ENCODE measurements around the gene CABCOCO1. TPM values are rescaled to one million over a fixed set of nuclear protein-coding genes. Genes with fewer than 3 reads are reported as not detected.

Gene CABCOCO1
- total RNA-seq, 1 donor from 2014 or later: 0.13 TPM

GRCh38 chr10:61754587-61755550 lies 92.1 kb downstream of the CABCOCO1 start:
- no peak for DNase-seq (ENCODE audit: low read depth)

GRCh38 chr10:61757001-61757400 lies 94.3 kb downstream of the CABCOCO1 start:
- no peak for DNase-seq (ENCODE audit: low read depth)

GRCh38 chr10:61757525-61758397 lies 95.0 kb downstream of the CABCOCO1 start:
- DNase-seq (ENCODE audit: low read depth): peak; percentile 67

DNA sequence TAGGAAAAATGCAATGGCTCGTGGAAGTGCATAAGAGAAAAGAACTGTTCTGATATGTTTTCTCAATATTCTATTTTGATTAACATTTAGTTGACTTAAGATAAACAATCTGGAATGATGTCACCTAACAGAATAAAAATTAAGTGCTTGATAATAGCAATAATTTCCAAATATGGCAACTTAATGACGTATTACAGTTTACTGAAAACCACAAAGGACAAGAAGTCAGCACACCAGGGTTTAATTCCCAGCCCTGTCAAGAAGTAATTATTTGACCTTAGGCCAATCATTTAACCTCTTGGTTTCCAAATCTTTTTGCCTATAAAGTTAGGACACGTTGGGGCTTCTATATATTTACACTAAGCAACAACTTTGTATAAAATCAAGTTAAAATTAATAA lies 95.7 kb downstream of the CABCOCO1 start:
- no peak for DNase-seq (ENCODE audit: low read depth)

DNA sequence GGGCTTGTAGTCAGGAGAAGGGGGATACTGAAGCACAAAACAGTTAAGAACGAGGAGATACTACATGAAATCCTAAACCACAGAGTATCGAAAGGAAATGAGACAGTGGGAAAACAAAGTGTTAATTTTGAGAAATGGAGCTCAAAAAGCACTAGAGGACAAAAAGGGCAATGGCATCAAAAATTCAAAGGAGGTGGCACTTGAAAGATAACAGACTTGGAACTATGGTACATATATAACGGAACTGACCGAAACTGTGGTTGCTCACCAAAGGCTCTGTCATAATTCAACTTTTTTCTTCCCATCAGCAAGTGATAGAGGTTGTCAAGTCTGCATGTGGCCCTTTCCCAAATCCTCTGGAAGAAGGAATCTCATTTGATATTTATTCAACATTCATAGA lies 97.0 kb downstream of the CABCOCO1 start:
- no peak for DNase-seq (ENCODE audit: low read depth)

- DNase-seq (ENCODE audit: low read depth): peak; percentile 56
These were observed 98.5 kb downstream of the CABCOCO1 start for GRCh38 chr10:61760943-61761824.

DNA sequence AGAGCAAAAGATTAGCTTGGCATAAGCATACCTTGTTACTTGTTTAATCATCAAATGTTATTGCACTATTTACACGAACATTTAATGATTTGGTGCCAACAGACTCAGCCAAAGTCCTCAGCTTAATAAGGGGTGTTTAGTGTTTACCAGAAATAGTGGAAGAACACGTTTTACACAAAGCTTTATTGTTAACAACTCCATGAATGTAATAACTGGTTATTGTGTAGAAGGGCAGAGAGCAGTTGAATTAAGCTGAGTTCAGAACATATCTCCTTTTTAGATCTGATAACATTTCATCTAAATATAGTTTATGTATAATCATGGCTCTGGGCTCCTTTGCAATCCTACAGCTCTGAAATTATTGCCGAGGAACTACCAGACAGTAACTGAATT lies 99.1 kb downstream of the CABCOCO1 start:
- no peak for DNase-seq (ENCODE audit: low read depth)

DNA sequence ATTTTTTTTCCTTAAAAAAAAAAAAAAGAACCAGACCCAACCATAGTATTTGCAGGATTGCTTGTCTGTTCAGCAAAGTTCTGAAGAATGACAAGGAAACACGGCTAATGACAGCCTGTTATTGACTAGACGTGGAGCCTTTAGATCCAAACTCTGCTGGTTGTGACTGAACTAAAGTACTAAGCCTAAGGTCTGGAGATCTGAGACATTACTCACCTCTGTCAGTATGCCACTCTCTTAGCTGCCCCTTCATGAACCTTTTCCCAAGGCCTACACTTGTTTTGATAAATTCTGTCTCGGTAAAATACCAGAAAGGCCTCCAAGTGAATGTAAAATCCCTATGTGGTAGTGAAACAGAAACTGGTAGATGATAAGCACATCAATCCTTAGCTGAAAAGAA lies 101.0 kb downstream of the CABCOCO1 start:
- no peak for DNase-seq (ENCODE audit: low read depth)

DNA sequence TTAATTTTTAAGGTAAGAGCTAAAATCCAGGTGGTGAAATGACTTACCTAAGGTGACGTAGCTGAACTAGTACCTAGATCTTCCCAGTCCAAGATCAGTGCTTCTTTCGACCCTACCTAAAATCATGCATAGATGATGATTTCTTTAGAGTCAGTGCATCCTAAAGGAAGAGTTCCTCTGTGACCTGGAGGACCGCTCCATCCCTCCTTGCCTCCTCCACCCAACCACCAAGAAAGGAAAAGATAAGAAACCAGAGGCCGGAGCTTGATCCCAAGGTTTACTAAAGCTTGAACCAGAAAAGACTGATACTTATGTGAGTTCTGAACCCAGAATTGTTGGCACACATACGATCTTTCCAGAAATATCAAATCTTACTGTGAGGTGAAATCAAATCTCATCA lies 101.8 kb downstream of the CABCOCO1 start:
- DNase-seq (ENCODE audit: low read depth): no peak

DNA sequence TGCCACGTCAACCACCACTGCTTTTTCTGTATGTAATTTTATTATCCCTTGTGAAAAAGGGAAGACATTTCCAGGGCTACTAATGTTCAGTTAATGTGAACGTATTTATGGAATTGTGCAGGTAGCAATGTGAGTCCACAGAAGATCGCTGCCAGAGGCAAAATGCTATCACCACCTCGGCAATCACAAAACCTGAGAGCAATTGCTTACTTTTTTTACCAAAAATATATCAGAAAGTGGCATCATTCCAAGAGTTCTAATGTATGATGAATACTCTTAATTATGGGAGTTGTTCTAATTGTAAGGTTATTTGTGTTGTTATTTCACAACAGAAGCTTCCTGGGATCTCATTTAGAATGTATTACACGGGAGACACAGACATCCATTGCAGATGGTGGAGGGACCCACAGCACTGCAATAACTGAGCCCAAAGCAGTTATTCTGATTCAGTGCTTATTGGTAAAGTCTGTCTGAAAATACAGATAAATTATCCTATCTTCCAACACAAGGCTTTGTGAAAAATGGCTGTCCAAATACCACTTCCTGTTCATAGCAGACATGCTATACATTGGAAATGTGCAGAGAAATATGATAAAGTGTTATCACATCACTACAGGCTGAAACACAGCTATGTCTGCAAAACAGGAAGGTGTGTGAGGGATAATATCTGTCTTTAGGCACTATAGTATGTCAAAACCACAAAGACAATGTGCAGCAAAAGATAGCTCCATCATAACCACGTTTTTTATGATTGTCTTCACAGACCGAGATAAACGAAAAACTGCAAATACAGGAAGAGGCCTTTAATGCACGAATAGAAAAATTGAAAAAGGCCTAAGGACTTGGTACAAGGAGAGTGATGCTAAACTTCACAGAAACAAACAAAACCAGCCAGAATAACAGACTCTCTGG lies 102.7 kb downstream of the CABCOCO1 start:
- DNase-seq (ENCODE audit: low read depth): no peak

DNA sequence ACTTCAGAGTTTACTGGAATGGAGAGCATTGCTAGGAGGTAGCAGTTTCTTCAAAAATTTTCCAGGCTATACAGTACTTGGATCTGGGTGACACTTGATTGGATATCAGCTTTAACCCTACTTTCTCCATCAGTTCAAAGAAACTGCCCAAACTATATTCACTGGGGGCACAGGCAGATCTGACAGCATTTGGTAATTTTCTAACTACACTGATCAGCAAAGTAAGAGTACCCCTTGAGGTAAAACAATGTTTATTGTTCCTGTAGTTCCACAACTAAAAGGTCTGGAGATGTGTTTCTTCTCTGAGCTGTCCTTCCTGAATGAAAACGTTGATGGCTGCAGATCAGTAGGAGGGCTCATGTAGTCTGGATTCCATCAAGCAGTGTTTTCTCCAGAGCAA lies 104.2 kb downstream of the CABCOCO1 start:
- no peak for DNase-seq (ENCODE audit: low read depth)

DNA sequence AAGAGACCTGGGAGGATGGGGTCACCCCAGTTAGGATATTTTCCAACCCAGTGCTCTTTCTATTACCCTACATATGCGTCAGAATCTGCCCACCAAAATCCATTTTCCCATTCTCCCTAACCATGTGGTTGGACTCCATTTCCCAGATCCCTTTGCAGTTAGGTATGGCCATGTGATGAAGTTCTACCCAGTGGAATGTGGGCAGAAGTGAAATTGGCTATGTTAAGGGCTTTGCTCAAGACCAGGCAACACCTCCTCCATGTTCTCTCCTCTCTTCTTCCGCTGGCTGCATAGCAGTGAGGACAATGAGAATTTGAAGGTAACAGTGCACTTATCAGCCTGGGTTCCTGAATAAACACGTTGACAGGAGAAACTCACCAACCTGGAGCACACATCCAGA lies 111.3 kb downstream of the CABCOCO1 start:
- no peak for DNase-seq (ENCODE audit: low read depth)

- DNase-seq (ENCODE audit: low read depth): no peak
These were observed 112.4 kb downstream of the CABCOCO1 start for GRCh38 chr10:61775111-61775510.

DNA sequence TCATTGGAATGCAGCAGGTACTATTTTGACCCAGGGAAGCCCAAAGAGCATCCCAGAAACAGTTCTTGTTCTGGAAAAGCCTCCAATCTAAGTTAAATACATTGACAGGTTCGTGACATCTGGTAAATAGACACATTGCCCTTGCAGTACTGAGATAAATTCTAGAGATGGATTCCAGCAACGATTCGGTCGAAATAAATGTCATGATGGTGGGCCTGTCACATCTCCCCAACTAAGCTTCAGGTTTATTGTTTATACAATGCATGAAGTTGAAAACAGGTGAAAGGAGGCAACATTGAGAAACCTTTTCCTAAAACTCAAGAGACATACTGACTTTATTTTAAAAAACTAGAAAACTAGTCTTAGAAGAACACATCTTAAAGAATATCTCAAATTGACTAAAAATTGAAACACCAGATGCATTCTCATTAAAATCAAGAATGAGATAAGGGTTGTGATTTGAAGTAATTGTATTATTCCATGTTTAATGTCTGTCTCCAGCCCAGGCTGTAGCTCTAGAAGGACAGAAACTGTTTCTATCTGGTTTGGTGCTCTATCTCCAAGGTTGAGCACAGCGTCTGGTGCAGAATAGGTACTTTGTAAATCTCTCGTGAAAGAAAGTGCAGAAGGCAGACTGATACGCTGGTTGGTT lies 114.0 kb downstream of the CABCOCO1 start:
- no peak for DNase-seq (ENCODE audit: low read depth)

- no peak for DNase-seq (ENCODE audit: low read depth)
These were observed 115.4 kb downstream of the CABCOCO1 start for GRCh38 chr10:61778137-61778536.

DNA sequence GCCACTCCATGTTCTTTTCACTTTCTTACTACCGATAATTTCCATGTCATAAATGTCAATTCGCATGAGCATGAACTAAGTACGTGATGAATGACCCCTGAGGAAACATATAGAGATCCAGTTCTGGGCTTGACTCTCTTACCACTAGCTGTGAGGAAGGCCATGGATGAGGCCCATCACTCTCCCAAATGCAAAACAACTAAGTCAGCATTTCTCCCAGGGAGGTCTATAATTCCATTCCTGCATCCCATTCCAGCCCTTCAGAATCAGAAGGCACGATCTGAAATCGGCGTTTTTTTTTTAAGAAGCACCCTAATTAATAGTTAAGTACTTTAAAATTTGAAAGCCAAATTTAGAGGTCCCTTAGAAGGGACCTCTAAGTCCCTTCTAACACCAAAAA lies 116.5 kb downstream of the CABCOCO1 start:
- no peak for DNase-seq (ENCODE audit: low read depth)

- peak; percentile 76 for DNase-seq (ENCODE audit: low read depth)
These were observed 117.4 kb downstream of the CABCOCO1 start for GRCh38 chr10:61779950-61780659.

DNA sequence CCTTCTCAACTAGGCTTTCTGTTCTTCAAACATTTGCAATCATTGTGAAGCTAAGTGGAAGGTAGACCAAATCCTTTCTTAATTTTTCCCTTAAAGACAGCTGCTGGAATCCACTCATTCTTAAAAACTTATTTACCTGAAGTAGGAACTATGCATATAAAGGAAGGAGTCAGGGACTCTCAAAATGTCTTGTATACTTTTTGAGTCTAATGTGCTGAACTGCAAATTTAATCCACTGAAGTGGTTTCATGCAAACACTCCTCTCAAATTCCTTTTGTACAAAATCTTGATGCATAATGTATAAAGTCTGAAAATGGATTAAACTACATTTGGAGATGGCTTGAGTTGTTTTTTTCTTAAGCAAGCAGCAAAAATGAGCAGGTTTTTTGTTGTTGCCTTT lies 118.0 kb downstream of the CABCOCO1 start:
- DNase-seq (ENCODE audit: low read depth): no peak

GRCh38 chr10:61781969-61782403 lies 119.3 kb downstream of the CABCOCO1 start:
- DNase-seq (ENCODE audit: low read depth): no peak

All from myocyte (in vitro differentiated cells).